Testis (tissue), 3 donors: ENCODE measurements around the gene SAC3D1. TPM values are rescaled to one million over a fixed set of nuclear protein-coding genes. Genes with fewer than 3 reads are reported as not detected.

ENCODE experiments used
- DNase-seq: peaks from one replicate; pipeline ENCODE4 v3.0.0-alpha.2; 2019
- H3K27ac ChIP-seq, 2 donors: fragments of 200-600 bp; sonication (generic); one replicate each; pipeline ENCODE4 v1.5.1; 2019
- H3K27me3 ChIP-seq: fragments of 200-600 bp; sonication (generic); one replicate; pipeline ENCODE4 v1.5.1; 2019
- H3K36me3 ChIP-seq: fragments of 200-600 bp; sonication (generic); one replicate; pipeline ENCODE4 v1.5.1; 2017; ENCODE audit warnings: low read depth; ENCODE audit errors: missing control alignments
- H3K4me1 ChIP-seq: fragments of 200-600 bp; sonication (generic); one replicate; pipeline ENCODE4 v1.5.1; 2019
- H3K4me3 ChIP-seq, 2 donors: fragments of 200-600 bp; sonication (generic); one replicate each; pipeline ENCODE4 v1.5.1; 2017 to 2019
- H3K9me3 ChIP-seq: fragments of 200-600 bp; sonication (generic); one replicate; pipeline ENCODE4 v1.5.1; 2017
- POLR2A ChIP-seq: fragments of 450-650 bp; IDR thresholded peaks from one replicate; pipeline ENCODE4 v1.6.1; 2017; ENCODE audit warnings: antibody characterized with exemption, mild to moderate bottlenecking, moderate library complexity
- WGBS, 2 donors: methylation state at CpG; one replicate each; pipeline ENCODE4 v1.1.5; 2018; 5-methylcytosine and 5-hydroxymethylcytosine counted together
- intact Hi-C: fragments of 100-400 bp; cut with DNase I; formaldehyde crosslinking; loops from one replicate; pipeline ENCODE4 v1.15.1; 2023; ENCODE audit warnings: low total_unique reads
- polyA plus RNA-seq: library from polyadenylated mRNA; stranded (reverse); fragments of 350-450 nt; fragmentation: Illumina TruSeq; extraction: RNeasy Lipid Tissue Mini Kit (QIAGEN cat#74804); gene quantifications from one replicate; pipeline ENCODE4 v1.2.3, GENCODE V29; 2014; ENCODE audit warnings: low read depth, low replicate concordance; ENCODE audit not compliant: insufficient read depth
- total RNA-seq, 2 donors: library from RNA; depleted of rRNA; stranded (reverse); fragments of >200 nt; gene quantifications; one replicate each; pipeline ENCODE4 v1.2.3, GENCODE V29; 2016
- TF ChIP-seq, protein P1 (sequence below), 3 experiments: fragments of 450-650 bp in 2 of 3; fragments of 200-600 bp in 1 of 3; sonication (generic) in 1 of 3; IDR thresholded peaks; one replicate each; pipeline ENCODE4 v1.5.1; 2016 to 2019; ENCODE audit warnings: antibody characterized with exemption in 3 of 3, mild to moderate bottlenecking in 2 of 3, moderate library complexity in 1 of 3

Gene SAC3D1
- total and polyA plus RNA-seq, 3 donors from 2014 or later, result 40.5 to 63.5 (median 41.0) TPM

DNA sequence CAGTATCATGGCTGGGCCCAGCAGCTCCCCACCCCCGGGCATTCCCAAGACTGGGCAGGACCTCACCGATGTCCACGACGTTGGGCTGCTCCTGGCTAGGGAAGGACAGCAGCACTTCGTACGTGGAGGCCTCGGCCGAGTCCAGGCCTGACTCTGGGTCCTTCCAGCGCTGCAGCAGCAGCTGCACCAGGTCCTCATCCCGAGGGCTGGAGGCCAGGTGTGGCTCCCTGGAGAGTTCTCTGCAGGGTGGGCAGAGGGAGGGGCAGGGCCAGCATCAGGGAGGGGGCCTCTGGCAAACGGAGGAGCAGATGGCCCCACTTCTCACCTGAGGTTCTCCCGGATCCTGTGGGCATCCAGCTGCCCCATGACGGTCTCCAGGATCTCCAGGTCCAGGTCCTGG is 17.0 kb downstream of the SAC3D1 start:
- TF ChIP-seq, protein P1, sequence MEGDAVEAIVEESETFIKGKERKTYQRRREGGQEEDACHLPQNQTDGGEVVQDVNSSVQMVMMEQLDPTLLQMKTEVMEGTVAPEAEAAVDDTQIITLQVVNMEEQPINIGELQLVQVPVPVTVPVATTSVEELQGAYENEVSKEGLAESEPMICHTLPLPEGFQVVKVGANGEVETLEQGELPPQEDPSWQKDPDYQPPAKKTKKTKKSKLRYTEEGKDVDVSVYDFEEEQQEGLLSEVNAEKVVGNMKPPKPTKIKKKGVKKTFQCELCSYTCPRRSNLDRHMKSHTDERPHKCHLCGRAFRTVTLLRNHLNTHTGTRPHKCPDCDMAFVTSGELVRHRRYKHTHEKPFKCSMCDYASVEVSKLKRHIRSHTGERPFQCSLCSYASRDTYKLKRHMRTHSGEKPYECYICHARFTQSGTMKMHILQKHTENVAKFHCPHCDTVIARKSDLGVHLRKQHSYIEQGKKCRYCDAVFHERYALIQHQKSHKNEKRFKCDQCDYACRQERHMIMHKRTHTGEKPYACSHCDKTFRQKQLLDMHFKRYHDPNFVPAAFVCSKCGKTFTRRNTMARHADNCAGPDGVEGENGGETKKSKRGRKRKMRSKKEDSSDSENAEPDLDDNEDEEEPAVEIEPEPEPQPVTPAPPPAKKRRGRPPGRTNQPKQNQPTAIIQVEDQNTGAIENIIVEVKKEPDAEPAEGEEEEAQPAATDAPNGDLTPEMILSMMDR (IDR thresholded peaks at IDR 0.05), result no peak
- TF ChIP-seq POLR2A, result no peak
- no peak for DNase-seq
- Histone ChIP-seq H3K4me1 (no peaks in the 10 kb centered on the region), H3K4me3 (no peak overlapping the region), H3K9me3 (no peaks in the 10 kb centered on the region), H3K36me3 (no peaks in the 10 kb centered on the region), H3K27ac (no peak overlapping the region), H3K27me3 (no peaks in the 10 kb centered on the region)
- WGBS, 2 donors, result 67 to 87% methylated on average over 1 to 13 of the region's 13 CpGs
- intact Hi-C loops, result no loop called here

DNA sequence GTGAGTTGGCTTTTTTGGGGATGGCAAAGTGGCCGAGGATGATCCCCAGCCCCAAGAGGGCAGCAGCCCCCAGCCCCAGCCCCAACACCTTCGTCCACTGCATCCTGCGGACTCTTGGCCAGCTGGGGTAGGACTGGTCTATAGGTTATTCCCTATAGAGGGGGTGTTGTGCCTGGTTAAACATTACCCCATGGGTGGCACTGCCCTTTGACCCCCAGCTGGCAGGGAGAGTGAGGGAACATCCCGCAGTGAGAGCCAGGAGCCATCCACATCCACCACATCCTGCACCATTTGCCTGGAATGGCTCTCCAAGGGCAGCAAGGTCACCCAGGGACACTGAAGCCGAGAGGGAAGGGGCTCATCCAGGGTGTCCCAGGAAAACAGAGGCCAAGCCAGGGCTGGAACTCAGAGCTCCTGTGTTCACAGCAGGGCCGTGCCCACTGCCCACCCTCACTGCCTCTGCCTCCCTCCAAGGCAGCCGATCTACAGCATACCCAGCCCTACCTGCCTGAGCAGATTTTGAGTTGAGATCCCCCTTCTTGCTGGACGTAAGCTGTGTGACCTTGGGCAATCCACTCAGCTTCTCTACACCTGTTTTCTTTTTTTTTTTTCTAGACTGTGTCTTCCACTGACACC is 17.5 kb downstream of the SAC3D1 start, which contains the start of gene NAALADL1:
NAALADL1 (minus strand) TSS at position 135 of the 636 bp plus-strand sequence; CDS start at position 103, 32 bp downstream.
- H3K27ac ChIP-seq, result no peak within 1 kb of the TSS
- 88 to 100% methylated on average over 1 to 8 of the region's 8 CpGs for WGBS, 2 donors
- no peak within 1 kb of the TSS for H3K4me3 ChIP-seq
- no peaks in the 10 kb centered on the region for H3K27me3 ChIP-seq
- intact Hi-C loops, result no loop called here
- TF ChIP-seq, protein P1 (IDR thresholded peaks at IDR 0.05), result no peak
- TF ChIP-seq POLR2A, result no peak
- no peak for DNase-seq
- no peaks in the 10 kb centered on the region for H3K9me3 ChIP-seq
- H3K4me1 ChIP-seq, result no peaks in the 10 kb centered on the region
- no peaks in the 10 kb centered on the region for H3K36me3 ChIP-seq

DNA sequence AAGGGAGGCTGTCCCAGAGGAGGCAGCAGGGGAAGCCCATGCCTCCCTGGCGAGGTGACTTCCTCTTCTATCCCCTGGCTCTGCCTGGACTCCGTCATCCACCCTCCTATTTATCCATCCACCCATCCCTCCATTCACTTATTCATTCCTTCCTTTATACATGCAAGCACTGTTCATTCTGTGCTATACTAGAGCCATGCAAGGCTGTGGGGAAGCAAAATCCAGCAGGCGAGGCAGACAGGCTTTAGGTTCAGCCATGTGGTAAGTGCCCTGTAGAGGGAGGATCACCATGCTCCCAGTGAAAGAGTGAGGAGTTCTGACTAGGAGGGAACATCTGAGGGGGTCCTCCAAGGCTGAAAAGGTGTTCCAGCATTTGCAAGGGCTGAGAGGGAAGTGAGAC is 18.5 kb downstream of the SAC3D1 start:
- no peak for TF ChIP-seq POLR2A
- TF ChIP-seq, protein P1 (IDR thresholded peaks at IDR 0.05), result no peak
- 49 to 75% methylated on average over 3 of the region's 3 CpGs for WGBS, 2 donors
- Histone ChIP-seq H3K9me3 (no peaks in the 10 kb centered on the region), H3K4me3 (no peak overlapping the region), H3K27me3 (no peaks in the 10 kb centered on the region), H3K27ac (no peak overlapping the region), H3K4me1 (no peaks in the 10 kb centered on the region), H3K36me3 (no peaks in the 10 kb centered on the region)
- intact Hi-C loops, result no loop called here
- DNase-seq, result no peak

DNA sequence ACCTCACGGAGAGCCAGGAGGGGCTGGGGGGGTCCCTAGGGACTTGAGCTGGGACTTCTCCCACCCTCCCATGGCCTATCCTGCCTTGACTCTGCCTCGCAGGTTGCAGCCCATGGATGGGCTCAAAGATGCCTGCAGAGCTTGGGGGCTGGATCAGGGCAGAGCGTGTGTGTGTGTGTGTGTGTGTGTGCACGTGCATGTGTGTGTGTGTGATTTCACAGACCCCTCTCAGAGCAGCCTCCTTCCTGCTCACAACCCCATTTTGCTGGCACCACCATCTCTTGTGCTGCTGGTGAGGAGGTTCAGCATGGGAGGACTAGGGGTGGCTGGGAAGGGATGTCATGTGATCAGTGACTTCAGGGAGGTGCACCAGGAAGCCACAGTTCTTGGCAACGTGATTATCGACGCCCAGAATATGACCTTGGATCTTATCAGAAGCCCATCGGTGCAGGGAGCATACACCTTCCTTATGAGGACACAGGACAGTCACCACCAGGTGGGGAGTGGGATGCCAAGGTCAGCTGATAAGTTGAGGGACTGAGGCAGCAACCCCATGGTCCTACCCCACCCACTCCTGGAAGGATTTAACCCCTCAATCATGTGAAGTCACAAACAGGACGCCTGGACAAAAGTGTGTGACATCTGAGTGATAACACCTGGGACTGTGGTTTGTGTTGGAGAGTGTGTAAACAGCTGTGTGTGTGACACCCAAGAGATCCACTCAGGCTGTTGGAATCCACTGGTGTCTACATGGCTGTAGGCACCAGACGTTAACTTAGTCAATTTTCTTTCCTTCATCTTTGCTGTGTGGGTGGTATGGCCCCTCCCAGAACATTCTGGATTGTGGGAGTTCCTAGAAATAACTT is 19.2 kb downstream of the SAC3D1 start:
- no peak for TF ChIP-seq POLR2A
- TF ChIP-seq, protein P1 (IDR thresholded peaks at IDR 0.05), result no peak
- Histone ChIP-seq H3K4me1 (no peaks in the 10 kb centered on the region), H3K27me3 (no peaks in the 10 kb centered on the region), H3K9me3 (no peaks in the 10 kb centered on the region), H3K36me3 (no peaks in the 10 kb centered on the region), H3K4me3 (no peak overlapping the region), H3K27ac (no peak overlapping the region)
- intact Hi-C loops, result no loop called here
- no peak for DNase-seq
- WGBS, 2 donors, result 23 to 56% methylated on average over 7 to 10 of the region's 10 CpGs
